SKM-1 treated with dmso at 0.1 percent for 144 hours (cell line): ENCODE measurements around the gene SEC14L5.
"Not testable (repeated sequence)": the region's sequence is repeated elsewhere in the genome, so short reads cannot be mapped to it uniquely, and the experiment has no call there.

Experiments used
- DNase-seq: peaks from one replicate; lab custom pipeline; 2025; ENCODE audit not compliant: unreplicated experiment; lab: John Stamatoyannopoulos, UW

SEC14L5 gene

GRCh38 chr16:4929619-4930018 is 28.5 kb upstream of the SEC14L5 start:
- DNase-seq = not testable (repeated sequence)

- DNase-seq = no peak
Measured at GRCh38 chr16:4931381-4931780, 26.7 kb upstream of the SEC14L5 start.

- DNase-seq = no peak
Measured at GRCh38 chr16:4933433-4933832, 24.7 kb upstream of the SEC14L5 start.

DNA sequence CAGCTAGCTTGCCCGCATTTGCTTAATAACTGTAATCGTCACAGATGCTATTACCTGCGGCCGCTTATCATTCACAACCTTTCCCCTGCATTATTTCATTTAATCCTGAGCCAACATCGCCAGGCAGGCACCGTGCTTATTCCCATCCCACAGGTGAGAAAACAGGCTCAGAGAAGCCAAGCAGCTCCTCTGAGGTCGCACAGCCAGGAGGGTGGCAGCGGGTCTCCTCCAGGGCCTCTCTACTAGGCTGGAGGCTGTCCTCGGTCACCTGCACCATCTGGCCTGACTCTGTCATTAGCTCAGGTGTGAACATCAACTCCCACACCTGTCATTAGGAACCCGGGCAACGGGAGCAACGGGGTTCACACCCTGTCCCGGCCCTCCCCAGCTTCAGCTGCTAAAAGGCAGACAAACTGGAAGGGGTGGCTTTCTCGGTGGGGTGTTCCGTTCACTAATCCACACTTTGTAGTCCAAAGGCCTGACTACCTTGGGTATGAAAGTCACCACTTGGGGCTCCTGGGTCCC is 24.2 kb upstream of the SEC14L5 start:
- no peak for DNase-seq

DNA sequence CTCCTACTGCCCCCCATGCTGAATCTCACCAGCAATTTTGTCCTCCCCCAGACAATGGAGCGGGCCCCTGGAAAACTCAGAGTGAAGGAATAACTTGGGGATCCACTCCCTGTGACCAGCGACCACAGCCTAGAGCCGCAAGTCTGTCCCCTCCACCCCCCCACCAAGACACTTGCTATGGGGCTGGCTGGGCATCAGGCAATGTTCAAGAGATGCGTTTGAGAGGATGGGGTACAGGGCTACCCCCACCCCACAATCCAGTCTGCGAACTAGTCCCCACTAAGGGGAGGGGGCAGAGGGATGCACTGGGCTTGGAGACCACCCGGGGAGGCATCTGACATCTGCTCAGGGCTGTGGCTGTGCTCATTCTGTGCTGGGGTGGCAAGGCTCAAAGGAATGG is 23.5 kb upstream of the SEC14L5 start:
- DNase-seq = no peak

DNA sequence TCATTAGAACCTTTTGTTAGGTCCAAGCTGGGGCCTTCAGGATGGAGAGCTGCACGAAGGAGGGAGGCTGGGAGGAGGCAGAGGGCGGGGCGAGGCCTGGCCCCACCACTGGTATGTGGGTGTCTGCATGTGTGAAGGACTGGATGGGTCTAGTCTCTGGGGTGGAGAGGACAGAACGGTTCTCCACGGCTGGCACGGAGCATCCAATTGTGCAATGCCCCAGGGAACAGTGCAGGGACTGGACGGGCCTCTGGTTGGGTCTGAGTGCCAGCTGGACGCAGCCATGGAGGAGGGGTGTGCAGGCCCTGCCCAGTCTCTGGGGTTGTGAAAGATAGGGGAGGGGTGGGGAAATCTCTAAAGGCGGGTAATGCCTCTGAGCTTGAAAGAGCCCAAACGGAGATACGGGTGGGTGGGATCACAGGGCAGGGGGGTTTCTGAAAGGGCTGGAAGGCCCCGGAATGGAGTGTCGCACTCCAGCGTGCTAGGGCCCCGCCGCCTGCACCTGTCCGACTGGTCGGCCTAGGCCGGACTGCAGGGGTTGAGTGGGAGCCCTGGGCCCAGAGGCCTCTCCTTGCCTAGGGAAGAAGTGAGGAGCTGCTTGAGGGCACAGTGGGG is 22.8 kb upstream of the SEC14L5 start:
- DNase-seq = no peak

DNA sequence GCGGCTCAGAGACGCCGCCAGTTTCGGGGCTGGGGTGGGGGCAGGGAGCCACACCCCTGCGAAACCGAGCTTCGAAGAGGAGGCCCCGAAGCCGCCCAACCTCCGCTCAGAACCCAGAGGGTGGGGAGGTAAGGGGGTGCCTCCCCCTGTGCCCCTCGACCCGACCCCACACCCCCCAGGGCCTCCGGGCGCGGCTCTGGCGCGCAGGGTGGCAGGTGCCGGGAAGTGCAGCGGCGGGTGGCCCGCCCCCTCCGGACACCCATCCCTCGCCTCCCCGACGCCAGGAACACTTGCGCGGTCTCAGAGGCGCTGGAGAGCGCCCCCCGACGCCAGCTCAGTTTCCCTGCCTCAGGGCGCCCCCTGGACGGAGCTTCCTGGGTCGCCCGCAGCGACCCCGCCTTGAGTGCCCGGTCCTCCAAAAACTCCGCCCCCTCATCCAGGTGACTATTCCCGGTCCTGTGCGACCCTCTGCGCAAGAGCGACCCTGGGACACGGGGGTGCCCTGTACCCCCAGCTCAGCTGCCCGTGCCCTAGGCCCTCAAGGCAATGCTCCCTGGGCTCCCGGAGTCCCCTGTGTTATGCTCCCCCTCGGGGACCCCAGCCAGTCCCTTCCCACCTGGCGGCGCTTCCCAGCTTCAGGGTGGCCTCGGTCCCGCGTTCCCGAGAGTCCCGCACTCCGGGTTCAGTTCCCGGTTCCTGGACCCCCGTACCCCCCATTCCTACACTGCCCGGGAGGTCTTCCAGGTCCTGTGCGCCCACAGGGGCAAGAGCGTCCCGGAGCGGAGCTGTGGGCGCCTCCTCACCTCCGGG is 21.7 kb upstream of the SEC14L5 start:
- DNase-seq = no peak

- DNase-seq = no peak
Measured at GRCh38 chr16:4936991-4937781, 20.9 kb upstream of the SEC14L5 start, which contains the start of gene PPL. TSS of gene PPL (minus strand) at chr16:4937148. CDS start at chr16:4937045, 103 bp downstream.

DNA sequence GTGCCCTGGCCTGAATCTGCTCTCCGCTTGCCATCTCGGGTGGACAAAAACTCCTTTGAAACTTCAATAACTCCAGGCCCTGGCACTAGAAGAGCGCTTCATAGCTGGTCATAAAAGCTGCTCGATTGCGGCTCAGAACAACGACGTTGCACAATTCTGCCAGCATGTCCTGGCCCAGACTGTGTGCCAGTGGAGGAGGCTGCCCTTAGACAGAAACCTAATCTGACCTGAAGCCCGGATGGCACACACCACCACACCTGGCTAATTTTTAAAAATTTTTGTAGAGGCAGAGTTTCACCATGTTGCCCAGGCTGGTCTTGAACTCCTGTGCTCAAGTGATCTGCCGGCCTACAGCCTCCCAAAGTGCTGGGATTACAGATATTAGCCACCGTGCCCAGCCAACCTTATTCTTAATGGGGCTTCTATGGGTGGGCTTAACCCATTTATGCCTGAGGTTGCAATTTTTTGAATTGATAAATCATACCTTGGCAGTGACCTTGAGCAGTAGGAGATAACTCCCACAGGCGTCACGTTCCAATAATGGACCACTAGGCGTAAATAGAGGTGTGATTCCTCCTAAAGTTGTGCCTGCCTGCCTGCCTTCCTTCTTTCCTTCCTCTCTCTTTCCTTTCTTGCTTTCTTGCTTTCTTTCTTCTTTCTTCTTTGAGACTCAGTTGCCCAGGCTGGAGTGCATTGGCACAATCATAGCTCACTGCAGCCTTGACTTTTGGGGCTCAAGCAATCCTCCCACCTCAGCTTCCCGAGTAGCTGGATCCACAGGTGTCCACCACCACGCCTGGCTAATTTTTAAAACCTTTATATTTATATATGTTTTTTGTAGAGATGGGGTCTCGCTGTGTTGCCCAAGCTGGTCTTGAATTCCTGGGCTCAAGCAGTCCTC is 20.1 kb upstream of the SEC14L5 start:
- DNase-seq = no peak

GRCh38 chr16:4938683-4939030 is 19.5 kb upstream of the SEC14L5 start:
- no peak for DNase-seq

GRCh38 chr16:4940719-4941118 is 17.4 kb upstream of the SEC14L5 start:
- DNase-seq = no peak

- DNase-seq = no peak
Measured at GRCh38 chr16:4942481-4942880, 15.6 kb upstream of the SEC14L5 start.

DNA sequence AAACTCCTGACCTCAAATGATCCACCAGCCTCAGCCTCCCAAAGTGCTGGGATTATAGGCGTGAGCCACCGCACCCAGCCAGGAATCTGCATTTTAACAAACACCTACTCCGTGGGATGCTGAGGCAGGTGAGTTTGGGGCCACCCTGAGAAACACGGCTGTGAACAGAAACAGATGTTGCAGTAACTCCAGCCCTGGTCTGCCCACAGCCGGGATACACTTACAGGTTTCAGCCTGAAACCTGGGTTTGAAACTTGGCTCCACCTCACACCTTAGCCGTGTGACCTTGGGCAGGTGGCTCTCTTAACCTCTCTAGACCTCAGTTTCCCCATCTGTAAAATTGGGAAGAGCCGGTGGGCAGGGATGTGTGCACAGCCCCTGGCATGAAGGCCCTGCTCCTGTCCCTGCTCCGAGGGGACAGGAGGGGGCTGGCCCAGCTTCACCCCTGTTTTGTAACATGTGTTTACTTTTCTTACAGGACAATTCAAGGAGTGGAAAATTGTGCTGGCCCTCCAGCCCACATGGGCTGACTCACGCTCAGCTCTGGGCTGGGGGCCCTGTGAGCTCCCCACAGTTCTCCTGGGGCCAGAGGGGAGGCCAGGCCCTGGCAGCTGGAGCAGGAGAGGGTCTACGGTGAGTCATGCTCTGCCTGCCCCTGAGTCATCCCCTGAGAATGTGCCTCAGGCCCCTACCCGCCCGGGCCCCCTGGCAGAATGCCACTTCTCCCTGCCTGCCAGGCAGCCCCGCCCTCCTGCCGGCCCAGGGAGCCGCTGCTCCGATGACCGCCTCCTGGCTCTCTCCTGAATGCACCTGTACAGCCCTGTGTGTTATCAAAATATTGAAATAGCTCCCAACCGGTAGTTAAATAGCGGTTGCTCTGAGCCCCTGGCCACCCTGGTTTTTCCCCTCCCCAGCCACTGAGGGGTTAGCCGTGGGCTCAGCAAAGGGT is 13.5 kb upstream of the SEC14L5 start:
- DNase-seq = peak; percentile 8

- DNase-seq = peak; percentile 3
Measured at GRCh38 chr16:4945560-4946502, 12.3 kb upstream of the SEC14L5 start.

GRCh38 chr16:4946917-4947316 is 11.2 kb upstream of the SEC14L5 start:
- no peak for DNase-seq

- peak; percentile 98 for DNase-seq
Measured at GRCh38 chr16:4947722-4948503, 10.2 kb upstream of the SEC14L5 start.

DNA sequence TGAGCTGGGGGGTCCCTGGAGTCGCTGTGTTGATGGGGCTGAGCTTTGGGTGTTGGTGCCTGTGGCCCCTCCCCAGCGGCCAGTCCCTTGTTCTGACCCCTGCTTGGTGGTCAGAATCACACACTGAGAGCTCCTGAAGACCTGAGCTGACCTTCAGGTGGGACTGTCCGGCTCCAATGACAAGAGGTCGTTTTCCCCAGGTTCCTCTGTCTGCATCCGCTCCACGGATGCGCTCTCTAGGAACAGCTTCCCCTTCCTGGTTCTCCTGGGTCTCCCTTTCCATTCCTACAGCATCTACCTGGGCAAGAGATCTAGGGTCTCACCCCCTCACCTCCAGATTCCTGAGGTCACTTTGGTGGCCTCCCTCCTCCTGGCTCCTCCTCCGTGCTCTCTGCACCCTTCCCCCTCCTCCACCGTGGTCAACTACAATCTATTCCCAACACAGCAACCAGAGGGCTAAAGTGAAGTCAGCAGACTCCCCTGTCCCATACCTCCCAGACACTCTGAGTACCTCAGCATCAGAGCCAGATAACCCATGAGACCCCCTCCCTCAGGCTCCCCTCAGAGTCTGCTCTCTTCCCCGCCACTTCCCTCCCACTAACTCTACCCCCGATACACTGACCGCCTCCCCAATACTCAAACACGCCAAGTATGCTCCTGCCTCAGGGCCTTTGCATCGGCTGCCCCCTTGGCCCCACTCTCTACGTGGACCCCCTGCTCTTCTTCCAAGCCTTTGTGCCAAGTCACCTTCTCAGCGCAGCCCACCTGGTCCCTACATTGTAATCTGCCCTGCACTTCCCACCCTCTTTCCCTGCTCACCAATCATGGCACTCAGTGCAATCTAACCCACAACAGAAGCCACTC is 9.0 kb upstream of the SEC14L5 start:
- DNase-seq = no peak
